SU-DHL-6 (cell line): ENCODE results near the gene CHST1.

Experiments
- CTCF ChIP-seq: fragments of 200-600 bp; sonication (generic); IDR thresholded peaks from one replicate; pipeline ENCODE4 v1.5.1; 2017; ENCODE audit warnings: antibody characterized with exemption, mild to moderate bottlenecking, low read length, moderate library complexity; ENCODE audit not compliant: insufficient read depth, poor library complexity, severe bottlenecking
- EZH2phosphoT487 ChIP-seq: fragments of 200-600 bp; sonication (generic), shearing (Covaris generic); conservative IDR thresholded peaks from 2 replicates; pipeline ENCODE4 v1.6.1; 2018; ENCODE audit warnings: mild to moderate bottlenecking, antibody characterized with exemption, low read length, moderate library complexity, mixed read lengths

- TF ChIP-seq CTCF, result no peak
- TF ChIP-seq EZH2phosphoT487, result no peak
These were observed 66.1 kb downstream of the CHST1 start for GRCh38 chr11:45599161-45599943.
